NOMO-1 (cell line): ENCODE results near the gene GIN1.

Experiments used
- DNase-seq, 2 experiments: peaks; one replicate each; lab custom pipeline; 2025; ENCODE audit not compliant: unreplicated experiment in 2 of 2; lab: John Stamatoyannopoulos, UW

GIN1 gene

GRCh38 chr5:103041071-103041676 is 78.8 kb downstream of the GIN1 start:
- DNase-seq: peak in 1 of 2 experiments; percentile 57

- no peak for DNase-seq
Observed at GRCh38 chr5:103037673-103038455, 82.1 kb downstream of the GIN1 start.

- no peak for DNase-seq
Observed at GRCh38 chr5:103036601-103037000, 83.3 kb downstream of the GIN1 start.
